ENCODE data around the gene AXIN1.
"Not testable (repeated sequence)": the region's sequence is repeated elsewhere in the genome, so short reads cannot be mapped to it uniquely, and the experiment has no call there.

AXIN1 gene

DNA sequence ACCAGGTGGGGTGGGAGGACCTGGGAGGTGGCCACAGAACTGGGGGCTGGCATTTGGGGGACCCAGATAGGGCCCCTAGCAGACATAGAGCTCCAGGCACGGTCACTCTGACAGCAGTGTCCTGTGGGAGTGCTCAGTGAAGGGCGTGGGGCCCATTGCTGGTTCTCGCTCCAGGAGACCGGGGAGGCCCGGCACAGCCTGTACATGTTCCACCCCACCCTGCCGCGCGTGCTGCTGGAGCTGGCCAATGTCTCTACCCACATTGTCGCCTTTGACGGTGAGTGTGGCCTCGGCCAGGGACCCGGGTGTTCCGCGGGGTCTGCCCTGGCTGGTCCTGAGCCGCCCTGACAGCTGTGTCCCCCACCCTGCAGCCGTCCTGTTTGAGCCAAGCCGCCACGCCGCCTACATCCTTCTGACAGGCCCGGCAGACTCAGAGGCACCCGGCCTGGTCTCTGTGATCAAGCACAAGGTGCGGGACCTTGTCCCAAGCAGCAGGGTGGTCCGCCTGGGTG, 88.0 kb downstream of the AXIN1 start:
- DNase-seq, result no peak

DNA sequence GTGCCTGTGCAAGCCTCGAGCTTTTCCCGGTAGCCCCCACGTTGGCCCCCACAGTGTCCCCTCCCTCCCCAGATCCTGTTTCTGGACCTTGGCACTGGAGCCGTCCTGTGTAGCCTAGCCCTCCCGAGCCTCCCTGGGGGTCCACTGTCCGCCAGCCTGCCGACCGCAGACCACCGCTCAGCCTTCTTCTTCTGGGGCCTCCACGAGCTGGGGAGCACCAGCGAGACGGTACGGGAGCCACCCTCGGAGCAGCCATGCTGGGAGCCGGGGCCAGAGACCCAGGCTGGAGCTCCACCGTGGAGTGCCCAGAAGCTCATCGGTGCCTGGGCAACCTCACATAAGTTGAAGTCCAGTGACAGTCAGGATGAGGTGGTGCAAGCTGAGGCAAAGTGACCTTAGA, 88.6 kb downstream of the AXIN1 start:
- DNase-seq, result no peak

DNA sequence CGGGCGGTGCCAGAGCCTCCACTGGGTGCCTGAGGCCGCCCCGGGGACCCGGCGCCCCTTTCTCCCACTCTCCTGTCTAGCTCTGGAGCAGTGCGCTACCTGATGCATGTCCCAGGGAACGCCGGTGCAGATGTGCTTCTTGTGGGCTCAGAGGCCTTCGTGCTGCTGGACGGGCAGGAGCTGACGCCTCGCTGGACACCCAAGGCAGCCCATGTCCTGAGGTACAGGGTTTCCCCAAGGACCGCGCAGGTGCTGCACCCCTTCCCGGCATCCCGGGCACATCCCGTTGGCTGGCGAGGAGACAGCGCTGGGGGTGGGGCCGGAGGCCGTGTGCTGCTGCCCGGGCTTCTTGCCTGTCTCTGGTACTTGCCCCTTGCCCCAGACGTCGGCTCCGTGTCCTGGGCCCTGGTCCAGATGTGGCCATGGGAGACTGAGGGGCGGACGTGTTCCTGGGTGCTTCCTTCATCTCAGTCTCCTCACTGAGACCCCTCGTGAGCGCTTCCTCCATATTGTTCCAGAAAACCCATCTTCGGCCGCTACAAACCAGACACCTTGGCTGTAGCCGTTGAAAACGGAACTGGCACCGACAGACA, 89.2 kb downstream of the AXIN1 start:
- no peak for DNase-seq

DNA sequence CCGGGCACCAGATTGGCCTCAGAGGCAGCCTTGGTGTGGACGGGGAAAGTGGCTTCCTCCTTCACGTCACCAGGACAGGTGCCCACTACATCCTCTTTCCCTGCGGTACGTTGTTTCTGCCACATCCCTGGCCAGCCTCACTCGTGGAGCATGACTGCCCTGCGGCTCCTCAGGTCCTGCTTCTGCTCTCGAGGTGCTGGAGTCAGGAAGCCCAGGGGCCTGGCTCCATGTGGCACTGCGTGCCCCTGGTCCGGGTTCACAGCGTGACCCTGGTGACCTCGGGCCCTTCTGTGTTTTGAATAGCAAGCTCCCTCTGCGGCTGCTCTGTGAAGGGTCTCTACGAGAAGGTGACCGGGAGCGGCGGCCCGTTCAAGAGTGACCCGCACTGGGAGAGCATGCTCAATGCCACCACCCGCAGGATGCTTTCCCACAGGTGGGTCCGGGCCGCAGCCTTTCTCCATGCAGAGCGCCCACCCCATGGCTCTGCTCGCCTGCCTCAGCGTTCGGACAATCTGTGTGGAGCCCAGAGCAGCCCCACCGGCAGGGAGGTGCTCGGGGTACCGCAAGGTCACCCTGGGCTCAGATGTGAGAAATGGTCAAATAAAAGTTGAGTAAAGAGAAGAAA, 90.3 kb downstream of the AXIN1 start:
- no peak for DNase-seq

DNA sequence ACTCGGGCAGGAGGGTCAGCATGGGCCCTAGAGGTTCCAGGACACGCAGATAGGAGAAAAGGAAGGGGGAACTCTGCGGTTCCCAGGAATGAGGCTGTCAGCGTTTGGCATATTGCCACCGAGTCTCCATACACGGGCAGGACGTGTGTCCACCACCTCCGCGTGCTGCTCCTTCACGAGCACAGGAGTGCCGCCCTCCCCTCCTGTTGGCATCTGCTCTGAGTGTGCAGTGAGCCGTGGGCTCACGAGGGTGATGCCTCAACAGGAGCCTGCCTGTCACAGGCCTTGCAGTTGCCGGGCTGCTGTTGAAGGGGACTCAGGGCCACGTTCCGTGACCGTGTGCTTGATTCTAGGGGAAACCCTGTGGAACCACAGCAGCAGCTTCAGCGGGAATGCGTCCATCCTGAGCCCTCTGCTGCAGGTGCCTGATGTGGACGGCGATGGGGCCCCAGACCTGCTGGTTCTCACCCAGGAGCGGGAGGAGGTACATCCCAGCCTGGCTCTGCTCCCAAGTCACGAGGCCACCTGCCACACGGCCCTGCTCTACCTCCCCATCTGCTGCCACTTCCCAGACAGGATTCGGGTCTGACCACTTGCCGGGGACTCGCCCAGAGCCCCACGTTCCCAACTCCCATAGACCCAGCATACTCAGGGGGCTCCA, 91.4 kb downstream of the AXIN1 start:
- DNase-seq, result no peak

DNA sequence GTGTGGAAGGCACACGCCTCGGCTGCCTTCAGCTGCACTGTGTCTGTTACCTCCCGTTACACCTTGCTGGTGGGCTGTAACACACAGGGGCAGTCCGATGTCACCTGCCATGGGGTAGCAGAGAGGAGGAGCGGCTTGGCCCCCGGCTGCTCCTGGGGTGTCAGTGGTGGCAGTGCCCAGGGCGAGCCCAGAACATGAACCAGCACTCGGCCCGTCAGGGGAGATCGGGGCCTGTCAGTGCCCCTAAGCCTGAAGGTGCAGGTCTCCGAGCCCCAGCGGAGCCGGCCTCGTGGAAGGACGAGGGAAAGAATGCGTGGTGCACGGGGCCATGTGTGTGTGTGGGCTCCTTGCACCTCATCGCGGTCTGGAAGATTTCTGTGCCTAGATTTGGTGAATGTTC, 92.2 kb downstream of the AXIN1 start:
- DNase-seq, result no peak

DNA sequence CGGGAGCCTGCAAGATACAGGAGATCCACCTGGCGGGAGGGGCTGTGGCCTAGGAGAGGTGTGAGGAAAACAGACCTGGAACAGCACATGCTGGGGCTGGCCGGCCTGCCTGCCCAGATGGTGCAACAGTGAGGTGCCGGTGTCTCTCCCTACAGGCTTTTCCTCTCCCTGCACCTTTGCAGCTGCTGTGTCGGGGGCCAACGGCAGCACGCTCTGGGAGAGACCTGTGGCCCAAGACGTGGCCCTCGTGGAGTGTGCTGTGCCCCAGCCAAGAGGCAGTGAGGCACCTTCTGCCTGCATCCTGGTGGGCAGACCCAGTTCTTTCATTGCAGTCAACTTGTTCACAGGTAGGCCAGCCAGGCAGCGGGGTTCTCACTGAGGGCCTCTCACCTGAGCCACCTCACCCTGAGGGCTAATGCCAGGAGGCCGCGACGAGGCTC, 92.7 kb downstream of the AXIN1 start:
- no peak for DNase-seq

DNA sequence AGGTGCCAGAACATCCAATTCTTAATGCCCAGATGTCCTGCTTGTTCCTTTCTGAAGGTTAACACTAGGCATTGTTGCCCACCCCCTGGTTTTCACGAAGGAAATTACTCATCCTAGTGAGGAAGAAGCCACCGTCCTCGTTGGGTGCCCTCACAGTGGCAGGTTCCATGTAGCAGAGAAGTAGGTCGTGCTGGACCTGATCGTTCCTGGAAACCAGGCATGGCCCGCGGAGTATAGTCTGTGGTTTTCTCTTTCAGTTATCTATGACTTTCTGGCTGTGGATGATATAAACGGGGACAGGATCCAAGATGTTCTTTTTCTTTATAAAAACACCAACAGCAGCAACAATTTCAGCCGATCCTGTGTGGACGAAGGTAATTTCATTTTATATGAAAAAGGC, 93.3 kb downstream of the AXIN1 start:
- DNase-seq, result no peak

DNA sequence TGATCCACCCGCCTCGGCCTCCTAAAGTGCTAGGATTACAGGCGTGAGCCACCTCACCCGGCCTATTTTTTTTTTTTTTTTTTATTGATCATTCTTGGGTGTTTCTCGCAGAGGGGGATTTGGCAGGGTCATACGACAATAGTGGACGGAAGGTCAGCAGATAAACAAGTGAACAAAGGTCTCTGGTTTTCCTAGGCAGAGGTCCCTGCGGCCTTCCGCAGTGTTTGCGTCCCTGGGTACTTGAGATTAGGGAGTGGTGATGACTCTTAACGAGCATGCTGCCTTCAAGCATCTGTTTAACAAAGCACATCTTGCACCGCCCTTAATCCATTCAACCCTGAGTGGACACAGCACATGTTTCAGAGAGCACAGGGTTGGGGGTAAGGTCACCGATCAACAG, 94.4 kb downstream of the AXIN1 start:
- not testable (repeated sequence) for DNase-seq

DNA sequence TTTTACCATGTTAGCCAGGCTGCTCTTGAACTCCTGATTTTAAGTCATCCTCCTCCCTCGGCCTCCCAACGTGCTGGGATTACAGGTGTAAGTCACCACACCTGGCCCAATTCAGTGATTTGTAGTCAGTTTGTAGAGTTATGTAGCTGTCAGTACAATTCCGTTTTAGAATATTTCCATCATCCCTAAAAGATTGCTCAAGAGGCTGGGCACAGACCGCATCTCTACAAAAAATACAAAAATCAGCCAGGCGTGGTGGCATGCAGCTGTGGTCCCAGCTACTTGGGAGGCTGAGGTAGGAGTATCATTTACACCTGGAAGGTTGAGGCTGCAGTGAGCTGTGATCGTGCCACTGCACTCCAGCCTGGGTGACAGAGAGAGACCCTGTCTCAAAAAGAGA, 97.3 kb downstream of the AXIN1 start:
- DNase-seq, result no peak

DNA sequence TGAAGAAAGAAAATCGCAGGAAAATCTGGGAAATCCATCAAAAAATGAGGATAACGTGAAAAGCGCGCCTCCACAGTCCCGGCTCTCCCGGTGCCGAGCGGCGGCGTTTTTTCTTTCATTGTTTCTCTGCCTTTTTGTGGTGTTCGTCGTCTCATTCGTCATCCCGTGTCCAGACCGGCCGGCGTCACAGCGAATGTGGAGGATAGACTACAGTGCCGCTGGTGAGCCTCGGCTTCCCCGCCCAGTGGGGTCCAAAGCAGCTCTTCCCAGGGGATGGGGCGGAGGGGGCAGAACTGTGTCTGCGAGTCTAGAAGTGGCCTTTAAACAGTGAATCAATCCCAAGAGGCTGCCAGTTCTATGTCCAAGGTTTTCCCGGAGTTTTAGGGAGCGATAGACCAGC, 98.1 kb downstream of the AXIN1 start:
- DNase-seq, result no peak

DNA sequence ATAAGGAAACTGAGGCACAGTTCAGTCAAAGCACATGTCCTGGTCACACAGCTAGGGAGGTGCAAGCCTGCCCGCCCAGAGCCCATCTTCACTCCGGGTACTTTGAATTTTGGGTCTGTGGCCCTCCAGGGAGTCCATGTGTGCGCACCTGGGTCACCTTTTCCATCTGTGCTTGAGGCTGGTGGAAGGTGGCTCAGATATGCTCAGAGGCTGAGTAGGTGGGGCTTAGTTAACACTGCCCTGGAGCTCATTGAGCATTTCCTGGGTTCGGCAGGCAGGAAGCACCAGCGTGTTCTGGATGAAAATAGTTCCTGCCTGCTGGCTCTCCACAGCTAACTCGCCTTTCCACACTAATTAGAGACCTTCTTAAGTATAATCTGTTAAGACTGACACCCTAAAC, 98.7 kb downstream of the AXIN1 start:
- no peak for DNase-seq

DNA sequence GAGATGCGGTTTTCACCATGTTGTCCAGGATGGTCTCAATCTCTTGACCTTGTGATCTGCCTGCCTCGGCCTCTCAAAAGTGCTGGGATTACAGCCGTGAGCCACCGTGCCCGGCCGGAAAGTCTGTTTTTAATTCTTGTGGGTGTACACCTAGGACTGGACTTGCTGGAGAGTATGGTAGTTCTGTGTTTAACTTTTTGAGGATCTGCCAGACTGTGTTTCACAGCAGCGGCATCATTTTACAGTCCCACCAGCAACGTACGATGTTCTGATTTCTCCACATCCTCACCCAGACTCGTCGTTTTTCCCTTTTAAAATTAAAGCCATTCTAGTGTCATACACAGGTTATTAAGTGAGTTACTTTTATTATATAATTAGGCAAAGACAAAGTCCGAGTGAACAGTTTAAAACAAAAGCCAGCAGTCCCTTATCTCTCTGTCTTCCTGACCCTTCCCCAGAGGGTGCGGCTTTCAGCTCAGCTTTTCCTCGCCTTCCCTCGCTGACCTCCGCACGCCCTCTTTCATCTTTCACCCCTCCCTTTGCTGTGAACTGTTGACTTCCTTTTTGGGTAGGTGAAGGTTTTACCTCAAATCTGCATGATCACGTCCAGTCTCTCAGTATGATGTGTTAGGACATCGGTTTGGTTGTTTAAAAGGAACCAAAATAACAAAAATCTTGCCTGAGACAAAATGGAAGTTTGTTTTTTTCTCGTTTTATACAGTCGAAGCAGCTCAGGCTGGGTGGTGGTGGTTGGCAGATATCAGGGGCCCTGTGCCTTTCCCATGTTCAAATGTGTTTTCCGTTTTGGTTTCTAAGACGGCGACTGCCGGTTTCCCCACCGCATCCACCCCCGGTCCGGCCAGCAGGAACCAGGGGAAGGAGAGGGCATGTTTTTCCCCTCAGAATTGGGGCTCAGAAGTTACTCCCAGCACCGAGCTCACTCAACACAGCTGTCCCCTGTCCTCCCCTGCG, 99.9 kb downstream of the AXIN1 start:
- DNase-seq, result no peak

DNA sequence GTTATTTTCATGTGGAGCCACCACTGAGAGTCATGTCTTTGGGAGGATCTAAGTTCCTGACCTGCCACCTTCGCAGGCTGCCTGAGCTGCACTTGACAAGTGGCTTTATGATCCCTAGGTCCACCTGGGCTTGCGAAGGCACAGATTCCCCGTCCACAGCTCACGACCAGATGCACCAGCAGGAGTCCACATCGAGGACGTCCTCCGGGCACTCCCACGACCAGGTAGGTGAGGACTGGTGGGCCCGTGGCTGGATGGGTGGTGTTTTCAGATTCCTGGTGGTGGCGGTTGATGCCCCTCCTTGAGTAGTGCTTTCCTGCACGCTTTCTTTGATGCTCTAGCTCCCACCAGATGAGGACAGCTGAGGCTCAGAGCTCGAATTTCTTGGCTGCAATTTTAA, 103.1 kb downstream of the AXIN1 start:
- DNase-seq, result no peak

DNA sequence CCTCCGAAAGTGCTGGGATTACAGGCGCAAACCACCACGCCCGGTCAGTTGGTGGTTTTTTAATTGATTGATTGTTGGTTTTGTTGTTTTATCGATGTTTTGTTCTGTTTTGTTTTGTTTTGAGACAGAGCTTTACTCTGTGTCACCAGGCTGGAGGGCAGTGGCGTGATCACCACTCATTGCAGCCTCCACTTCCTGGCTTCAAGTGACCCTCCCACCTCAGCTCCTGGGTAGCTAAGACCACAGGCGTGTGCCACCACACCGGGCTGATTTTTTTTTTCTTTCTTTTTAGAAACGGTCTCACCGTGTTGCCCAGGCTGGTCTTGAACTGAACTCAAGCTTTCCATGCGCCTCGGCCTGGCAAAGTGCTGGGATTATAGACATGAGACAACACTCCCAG, 105.5 kb downstream of the AXIN1 start:
- DNase-seq, result no peak

DNA sequence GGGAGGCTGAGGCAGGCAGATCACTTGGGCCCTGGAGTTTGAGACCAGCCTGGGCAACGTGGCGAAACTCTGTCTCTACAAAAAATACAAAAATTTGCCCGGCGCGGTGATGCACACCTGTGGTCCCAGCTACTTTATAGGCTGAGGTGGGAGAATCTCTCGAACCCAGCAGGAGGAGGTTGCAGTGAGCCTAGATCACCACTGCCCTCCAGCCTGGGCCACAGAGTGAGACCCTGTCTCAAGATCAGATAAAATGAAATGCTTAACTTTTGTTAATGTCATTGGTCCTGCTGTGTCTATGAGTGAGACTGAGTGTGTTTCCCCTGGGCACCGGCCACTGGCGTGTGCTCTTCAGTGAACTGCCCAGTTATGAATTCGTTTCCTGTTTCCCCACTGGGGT, 107.4 kb downstream of the AXIN1 start:
- DNase-seq, result no peak

DNA sequence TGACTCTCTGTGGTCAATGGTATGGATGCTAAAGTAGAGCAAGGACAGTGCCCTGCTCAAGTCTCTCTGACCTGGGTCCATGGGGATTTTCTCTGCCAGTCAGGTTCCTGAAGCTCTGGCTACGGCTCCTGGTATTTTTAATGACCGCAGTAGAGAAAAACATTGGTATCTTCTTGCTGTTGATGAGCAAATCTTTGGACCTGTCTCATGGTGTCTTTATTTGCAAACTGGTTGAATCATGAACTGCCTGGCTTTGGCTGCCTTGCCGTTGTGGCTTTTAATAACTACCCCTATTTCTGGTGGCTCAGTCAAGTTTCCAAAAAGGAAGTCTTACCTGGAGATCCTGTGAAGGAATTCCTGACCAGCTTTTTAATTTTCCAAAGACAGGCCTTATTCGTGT, 109.2 kb downstream of the AXIN1 start:
- DNase-seq, result no peak

DNA sequence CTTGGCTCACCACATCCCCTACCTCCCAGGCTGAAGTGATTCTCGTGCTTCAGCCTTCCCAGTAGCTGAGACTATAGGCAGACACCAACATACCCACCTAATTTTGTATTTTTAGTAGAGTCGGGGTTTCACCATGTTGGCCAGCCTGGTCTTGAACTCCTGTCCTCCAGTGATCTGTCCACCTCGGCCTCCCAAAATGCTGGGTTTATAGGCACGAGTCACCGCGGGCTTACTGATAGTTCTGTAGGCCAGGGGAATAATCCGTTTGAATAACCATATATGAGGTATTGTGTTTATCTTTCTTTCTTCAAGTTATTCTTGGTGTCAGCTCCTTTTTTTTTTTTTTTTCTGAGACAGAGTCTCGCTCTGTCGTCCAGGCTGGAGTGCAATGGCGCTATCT, 110.2 kb downstream of the AXIN1 start:
- DNase-seq, result no peak

DNA sequence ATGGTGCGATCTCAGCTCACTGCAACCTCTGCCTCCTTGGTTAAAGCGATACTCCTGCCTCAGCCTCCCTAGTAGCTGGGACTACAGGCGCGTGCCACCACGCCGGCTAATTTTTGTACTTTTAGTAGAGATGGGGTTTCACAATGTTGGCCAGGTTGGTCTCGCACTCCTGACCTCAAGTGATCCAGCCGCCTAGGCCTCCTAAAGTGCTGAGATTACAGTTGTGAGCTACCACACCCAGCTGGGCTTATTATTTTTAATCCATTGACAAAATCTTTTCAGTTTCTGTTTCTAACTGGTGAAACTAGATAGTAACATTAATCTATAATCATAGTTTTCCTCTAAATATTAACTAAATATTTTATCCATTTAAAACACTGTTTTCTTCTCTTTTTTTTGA, 112.0 kb downstream of the AXIN1 start:
- no peak for DNase-seq

DNA sequence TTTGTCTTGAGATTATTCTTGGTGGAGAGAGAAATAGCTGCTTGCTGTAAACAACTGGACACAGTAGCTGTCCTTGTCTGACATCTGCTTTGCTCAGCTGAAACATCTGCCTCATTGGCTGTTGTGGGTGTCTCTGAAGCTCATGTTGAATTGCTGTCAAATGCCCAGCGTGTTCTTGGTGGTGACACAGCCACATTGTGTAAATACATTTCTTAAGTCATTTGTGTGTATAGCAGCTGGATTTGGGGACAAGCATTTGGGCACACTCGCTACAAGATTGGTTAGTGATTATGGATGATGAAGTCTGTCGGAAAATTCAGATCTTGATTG, 112.6 kb downstream of the AXIN1 start:
- DNase-seq, result no peak
